Measurements from ENCODE around the gene DNAL4.

- TF ChIP-seq CTCF (IDR thresholded peaks at IDR 0.05) = no peak
- TF ChIP-seq POLR2AphosphoS5 (IDR thresholded peaks at IDR 0.05) = no peak
- TF ChIP-seq POLR2A (IDR thresholded peaks at IDR 0.05) = no peak
Observed at GRCh38 chr22:38796262-38796957, 2.5 kb upstream of the DNAL4 start.
